WTC11 (cell line): ENCODE data around the gene DEFB125.

Source experiments
- FOXJ3 ChIP-seq: sonication (generic); formaldehyde crosslinking; IDR thresholded peaks from 2 replicates; pipeline ENCODE4 v1.9.0; 2021; ENCODE audit warnings: missing genetic modification reagents, mild to moderate bottlenecking, borderline replicate concordance
- SP1 ChIP-seq: sonication (generic); formaldehyde crosslinking; conservative IDR thresholded peaks from 2 replicates; pipeline ENCODE4 v1.8.1; 2022; ENCODE audit warnings: missing genetic modification reagents
- TF ChIP-seq, protein P1 (sequence below): sonication (generic); formaldehyde crosslinking; IDR thresholded peaks from 2 replicates; pipeline ENCODE4 v1.8.1; 2023; ENCODE audit warnings: mild to moderate bottlenecking, missing genetic modification reagents, moderate library complexity
- TF ChIP-seq, protein P2 (sequence below): fragments of 200-600 bp; IDR thresholded peaks from 2 replicates; pipeline ENCODE4 v1.8.0; 2022; ENCODE audit warnings: antibody characterized with exemption
- TF ChIP-seq, protein P3 (sequence below): sonication (generic); formaldehyde crosslinking; IDR thresholded peaks from 2 replicates; pipeline ENCODE4 v1.8.1; 2023; ENCODE audit warnings: mild to moderate bottlenecking, missing genetic modification reagents
- TF ChIP-seq, protein P4 (sequence below): sonication (generic); formaldehyde crosslinking; IDR thresholded peaks from 2 replicates; pipeline ENCODE4 v1.8.0; 2022; ENCODE audit warnings: mild to moderate bottlenecking, missing genetic modification reagents

DNA sequence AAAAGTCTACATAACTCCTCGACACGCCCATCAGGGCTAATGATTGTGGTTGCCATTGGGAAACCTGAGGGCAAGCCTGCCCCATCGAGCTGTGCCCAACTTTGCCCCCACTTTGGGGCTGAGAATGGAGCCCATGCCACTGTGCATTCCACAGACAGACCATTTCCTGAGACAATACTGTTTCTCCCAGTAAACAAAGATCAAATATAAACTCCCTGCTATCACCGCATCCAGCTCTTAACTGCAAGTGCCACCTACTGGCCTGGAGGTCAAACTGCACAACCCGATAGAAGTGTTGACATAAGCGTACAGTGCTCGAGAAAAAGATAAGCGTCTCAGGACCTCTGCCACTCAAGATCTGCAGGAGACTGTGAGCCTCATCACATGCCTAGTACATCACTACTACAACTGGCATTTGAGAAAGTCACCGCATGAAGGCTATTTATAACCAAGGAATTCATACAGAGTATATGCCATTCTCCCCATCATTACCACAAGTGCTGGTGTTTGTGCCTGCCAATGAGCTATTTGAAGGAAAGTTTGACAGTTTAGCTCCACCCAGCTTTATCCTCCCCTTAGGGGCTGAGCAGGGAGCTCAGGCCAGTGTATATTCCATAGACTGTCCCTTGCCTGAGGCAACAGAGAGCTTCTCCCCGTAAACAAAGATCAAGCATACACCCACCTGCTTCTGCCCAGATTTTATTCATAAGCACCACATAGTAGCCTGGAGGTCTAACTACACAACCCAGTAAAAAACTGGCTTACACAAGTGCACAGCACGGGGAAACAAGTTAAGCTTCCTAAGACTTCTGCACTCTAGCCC lies 50.4 kb downstream of the DEFB125 start:
- TF ChIP-seq, protein P1, sequence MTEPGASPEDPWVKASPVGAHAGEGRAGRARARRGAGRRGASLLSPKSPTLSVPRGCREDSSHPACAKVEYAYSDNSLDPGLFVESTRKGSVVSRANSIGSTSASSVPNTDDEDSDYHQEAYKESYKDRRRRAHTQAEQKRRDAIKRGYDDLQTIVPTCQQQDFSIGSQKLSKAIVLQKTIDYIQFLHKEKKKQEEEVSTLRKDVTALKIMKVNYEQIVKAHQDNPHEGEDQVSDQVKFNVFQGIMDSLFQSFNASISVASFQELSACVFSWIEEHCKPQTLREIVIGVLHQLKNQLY (CRISPR knock-in tag) = no peak
- TF ChIP-seq, protein P2, sequence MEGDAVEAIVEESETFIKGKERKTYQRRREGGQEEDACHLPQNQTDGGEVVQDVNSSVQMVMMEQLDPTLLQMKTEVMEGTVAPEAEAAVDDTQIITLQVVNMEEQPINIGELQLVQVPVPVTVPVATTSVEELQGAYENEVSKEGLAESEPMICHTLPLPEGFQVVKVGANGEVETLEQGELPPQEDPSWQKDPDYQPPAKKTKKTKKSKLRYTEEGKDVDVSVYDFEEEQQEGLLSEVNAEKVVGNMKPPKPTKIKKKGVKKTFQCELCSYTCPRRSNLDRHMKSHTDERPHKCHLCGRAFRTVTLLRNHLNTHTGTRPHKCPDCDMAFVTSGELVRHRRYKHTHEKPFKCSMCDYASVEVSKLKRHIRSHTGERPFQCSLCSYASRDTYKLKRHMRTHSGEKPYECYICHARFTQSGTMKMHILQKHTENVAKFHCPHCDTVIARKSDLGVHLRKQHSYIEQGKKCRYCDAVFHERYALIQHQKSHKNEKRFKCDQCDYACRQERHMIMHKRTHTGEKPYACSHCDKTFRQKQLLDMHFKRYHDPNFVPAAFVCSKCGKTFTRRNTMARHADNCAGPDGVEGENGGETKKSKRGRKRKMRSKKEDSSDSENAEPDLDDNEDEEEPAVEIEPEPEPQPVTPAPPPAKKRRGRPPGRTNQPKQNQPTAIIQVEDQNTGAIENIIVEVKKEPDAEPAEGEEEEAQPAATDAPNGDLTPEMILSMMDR = peak; percentile 58; the same call in 1 of the 2 replicates
- TF ChIP-seq FOXJ3 (CRISPR knock-in tag) (no peak), SP1 (no peak)
- TF ChIP-seq, protein P3, sequence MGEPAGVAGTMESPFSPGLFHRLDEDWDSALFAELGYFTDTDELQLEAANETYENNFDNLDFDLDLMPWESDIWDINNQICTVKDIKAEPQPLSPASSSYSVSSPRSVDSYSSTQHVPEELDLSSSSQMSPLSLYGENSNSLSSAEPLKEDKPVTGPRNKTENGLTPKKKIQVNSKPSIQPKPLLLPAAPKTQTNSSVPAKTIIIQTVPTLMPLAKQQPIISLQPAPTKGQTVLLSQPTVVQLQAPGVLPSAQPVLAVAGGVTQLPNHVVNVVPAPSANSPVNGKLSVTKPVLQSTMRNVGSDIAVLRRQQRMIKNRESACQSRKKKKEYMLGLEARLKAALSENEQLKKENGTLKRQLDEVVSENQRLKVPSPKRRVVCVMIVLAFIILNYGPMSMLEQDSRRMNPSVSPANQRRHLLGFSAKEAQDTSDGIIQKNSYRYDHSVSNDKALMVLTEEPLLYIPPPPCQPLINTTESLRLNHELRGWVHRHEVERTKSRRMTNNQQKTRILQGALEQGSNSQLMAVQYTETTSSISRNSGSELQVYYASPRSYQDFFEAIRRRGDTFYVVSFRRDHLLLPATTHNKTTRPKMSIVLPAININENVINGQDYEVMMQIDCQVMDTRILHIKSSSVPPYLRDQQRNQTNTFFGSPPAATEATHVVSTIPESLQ (CRISPR knock-in tag) = no peak
- TF ChIP-seq, protein P4, sequence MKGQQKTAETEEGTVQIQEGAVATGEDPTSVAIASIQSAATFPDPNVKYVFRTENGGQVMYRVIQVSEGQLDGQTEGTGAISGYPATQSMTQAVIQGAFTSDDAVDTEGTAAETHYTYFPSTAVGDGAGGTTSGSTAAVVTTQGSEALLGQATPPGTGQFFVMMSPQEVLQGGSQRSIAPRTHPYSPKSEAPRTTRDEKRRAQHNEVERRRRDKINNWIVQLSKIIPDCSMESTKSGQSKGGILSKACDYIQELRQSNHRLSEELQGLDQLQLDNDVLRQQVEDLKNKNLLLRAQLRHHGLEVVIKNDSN (CRISPR knock-in tag) = no peak
